NCI-H1417 treated with DMSO at 0.1 percent for 48 hours (cell line): ENCODE data around the gene CNOT4.
A peak's percentile ranks its signal among the peaks of the same experiment; 100 is the strongest.

Experiments
- DNase-seq: peaks from one replicate; lab custom pipeline; 2025; lab: John Stamatoyannopoulos, UW

Gene CNOT4, protein sequence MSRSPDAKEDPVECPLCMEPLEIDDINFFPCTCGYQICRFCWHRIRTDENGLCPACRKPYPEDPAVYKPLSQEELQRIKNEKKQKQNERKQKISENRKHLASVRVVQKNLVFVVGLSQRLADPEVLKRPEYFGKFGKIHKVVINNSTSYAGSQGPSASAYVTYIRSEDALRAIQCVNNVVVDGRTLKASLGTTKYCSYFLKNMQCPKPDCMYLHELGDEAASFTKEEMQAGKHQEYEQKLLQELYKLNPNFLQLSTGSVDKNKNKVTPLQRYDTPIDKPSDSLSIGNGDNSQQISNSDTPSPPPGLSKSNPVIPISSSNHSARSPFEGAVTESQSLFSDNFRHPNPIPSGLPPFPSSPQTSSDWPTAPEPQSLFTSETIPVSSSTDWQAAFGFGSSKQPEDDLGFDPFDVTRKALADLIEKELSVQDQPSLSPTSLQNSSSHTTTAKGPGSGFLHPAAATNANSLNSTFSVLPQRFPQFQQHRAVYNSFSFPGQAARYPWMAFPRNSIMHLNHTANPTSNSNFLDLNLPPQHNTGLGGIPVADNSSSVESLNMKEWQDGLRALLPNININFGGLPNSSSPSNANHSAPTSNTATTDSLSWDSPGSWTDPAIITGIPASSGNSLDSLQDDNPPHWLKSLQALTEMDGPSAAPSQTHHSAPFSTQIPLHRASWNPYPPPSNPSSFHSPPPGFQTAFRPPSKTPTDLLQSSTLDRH

DNA sequence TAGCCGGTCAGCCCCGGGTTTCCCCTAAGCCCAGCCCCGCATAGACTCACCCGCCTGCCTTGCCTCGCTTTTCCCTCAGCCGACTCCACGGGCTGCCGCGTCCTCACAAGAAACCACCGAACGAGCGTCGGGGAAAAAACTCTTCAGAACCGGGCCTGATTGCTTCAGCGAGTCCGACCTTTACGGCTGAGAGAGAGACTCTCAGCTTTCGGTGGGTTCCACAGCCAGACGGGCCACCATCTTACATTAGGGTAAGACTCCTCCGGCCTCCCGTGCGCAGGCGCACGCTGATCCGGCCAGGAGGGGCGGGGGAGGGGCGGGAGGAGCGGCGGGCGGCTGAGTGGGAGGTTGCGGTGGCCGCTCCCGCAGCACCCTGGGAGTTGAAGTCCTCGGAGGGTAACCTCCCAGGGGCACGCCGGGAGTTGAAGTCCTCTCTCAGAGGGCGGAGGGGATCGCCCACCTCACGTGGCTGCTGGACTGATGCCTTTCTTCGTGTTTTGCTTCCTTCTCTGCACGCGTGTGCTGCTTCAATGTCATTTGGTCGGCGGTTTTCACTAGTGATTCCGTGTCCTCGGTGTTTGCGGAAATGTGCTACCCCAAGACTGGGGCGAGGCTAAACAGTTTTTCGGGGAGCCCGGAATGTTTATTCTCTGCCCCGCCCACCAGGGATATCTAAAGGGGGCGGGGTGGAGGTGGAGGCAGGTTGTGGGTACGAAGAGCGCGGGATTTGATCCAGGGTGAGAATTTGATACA is at the start of gene CNOT4:
Gene CNOT4, minus strand, starts transcription at position 264 of the 753 bp plus-strand sequence. CDS start 71,771 bp downstream, outside the sequence.
- peak; percentile 88 for DNase-seq

DNA sequence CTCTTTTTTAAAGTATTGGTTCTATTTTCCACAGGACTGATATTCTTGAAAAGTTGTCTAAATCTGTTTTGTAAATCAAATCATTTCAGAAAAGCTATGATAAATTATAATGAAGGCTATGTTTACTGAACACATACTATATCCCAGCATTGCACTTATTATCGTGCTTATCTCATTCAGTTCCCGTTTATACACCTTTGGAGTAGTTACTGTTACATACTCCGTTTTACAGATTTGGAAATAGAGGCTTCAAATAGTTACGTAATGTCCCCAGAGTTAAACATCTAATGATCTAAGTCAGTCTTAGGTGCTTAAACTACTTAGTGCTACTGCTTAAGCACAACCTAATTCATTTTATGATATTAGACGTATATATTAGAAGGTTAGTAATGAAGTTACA is 49.0 kb upstream of the CNOT4 start:
- DNase-seq: no peak

DNA sequence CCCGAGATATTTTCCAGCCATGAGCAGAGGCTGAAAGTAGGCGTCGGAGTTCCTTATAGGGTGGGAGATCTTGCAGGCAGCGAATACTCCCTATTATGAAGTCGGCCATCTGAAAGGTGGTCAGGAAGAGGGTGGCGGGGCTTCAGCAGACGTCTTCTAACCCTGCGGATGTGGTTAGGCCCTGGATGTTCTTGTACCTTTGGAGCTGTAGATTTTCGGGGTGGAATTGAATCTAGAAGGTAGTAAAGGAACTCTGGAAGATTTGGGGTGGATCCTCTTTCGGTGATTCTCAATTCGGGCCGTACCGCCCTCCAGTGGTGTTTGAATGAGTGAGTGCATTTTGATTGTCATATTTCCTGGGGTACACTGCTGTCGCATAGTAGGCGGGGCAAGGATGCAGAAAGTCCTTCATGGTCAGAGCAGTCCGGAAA is 48.5 kb upstream of the CNOT4 start:
- DNase-seq: peak; percentile 2

DNA sequence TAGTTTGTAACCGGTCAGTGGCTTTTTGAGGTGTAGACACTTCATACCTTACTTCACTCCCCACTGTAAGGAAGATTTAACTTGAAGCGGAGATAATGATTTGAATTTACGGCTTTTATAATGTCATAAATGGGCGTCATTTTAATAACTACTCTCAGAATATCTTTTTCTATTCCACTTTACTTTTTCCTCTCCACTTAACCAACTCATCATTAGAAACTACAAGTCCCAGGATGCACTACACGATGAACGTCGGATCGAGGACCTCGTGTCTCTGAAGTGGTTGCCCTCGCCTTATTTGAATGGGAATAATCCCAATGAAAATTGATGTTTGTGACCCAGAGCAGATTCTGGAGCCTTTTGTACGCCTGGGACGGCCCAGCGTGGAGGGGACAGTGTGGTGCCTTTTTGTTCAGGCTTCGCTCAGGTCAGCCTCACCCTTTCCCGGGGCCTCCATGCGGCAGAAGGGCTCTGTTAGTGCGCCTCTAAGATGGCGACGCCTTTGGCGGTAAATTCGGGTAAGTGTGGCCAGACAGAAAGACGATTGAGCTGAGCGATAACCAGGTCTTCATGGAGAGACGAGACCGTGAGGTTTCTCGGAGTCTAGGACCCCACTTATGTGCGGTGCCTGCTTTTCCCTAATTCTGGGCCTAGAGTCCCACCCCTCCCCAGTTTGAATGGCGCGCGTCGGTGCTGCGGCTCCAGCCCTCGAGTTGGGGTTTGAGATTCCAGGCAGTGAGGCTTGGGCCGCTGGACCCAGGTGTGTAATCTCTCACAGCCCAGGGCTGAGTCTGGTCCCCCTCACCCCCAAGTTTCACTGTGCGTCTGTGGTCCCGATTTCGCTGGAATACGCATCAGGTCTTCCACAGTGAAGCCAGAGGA is 47.8 kb upstream of the CNOT4 start, which contains the start of gene NUP205:
Gene NUP205, plus strand, starts transcription at position 463 of the 882 bp plus-strand sequence. Its CDS starts 28 bp downstream, at position 491.
- DNase-seq: peak; percentile 85

DNA sequence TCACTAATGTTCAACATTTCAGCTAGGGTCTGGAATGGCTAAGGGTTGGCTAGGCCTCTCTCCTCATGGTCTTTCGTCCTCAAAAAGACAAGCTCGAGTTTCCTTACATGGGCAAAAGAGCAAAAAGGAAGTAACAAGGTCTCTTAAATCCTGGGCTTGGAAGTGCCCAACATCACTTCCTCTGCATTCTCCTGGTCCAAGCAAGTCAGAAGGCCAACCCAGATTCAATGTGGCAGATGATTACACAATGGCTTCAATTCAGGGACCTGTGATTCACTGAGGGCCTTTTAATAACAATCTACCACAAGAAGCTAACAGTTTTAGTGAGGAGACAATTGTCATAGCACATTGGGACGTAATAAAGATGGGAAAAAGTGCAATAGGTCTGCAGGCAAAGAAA is 43.4 kb upstream of the CNOT4 start:
- no peak for DNase-seq

DNA sequence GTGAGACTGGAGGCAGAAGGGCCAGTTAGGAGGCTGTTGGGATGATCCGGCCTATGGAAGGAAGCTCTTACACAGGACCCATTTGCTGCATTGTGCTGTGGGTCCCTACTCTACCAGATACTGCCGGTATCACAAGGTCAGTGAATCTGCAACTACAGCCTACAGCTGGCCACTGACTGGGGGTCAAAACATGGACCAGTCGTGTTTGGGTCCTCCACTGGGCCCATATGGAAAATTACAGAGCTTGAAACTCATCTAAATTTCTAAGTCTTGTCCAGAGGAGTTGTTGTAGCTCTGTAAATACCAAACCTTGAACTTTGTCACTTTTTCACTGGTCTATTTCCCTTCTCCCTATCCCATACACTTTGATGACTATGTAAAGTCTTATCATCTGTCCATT is 42.2 kb upstream of the CNOT4 start:
- DNase-seq: no peak

DNA sequence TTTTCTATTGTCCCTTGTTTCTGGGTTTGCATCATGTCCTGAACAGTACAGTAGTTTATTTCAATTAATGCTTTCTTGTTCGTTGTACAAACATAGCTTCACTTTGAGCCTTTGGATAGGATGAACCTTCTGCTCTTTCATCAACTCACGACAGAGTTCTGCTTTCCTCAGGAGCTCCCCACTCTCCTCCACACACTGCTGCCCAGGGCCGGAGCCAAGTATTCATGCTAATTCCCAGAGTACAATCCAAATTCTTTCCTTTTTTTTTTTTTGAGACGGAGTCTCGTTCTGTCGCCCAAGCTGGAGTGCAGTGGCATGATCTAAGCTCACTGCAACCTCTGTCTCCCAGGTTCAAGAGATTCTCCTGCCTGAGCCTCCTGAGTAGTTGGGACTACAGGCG is 40.3 kb upstream of the CNOT4 start:
- DNase-seq: no peak

DNA sequence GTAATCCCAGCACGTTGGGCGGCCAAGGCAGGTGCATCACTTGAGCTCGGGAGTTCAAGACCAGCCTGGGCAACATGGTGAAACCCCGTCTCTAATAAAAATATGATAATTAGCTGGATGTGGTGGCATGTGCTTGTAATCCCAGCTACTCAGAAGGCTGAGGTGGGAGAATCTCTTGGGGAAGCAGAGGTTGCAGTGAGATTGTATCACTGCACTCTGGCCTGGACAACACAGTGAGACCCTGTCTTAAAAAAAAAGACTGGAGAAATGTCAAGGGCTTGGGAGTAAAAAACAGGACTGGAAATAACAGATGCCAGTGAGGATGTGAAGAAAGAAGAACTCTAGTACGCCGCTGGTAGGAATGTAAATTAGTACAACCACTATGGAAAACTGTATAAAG is 31.1 kb upstream of the CNOT4 start:
- no peak for DNase-seq

DNA sequence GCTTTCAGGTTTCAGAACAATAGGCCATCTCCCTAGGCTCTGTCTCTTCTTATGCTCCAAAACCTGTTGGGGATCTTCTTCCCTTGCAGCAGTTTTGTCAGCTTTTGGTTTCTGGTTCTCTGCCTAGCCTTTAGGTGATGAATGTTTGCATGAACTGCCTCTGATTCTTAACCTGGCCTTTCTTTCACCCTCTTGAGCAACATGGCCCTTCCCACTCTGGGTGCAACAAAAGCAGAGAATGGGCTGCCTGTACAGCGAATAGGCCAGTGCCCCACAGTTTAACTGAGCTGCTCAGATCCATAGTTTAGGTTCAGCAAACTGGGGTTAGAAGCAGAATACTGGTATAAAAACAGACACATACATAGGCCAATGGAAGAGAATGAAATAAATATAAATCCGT is 29.7 kb upstream of the CNOT4 start:
- no peak for DNase-seq

DNA sequence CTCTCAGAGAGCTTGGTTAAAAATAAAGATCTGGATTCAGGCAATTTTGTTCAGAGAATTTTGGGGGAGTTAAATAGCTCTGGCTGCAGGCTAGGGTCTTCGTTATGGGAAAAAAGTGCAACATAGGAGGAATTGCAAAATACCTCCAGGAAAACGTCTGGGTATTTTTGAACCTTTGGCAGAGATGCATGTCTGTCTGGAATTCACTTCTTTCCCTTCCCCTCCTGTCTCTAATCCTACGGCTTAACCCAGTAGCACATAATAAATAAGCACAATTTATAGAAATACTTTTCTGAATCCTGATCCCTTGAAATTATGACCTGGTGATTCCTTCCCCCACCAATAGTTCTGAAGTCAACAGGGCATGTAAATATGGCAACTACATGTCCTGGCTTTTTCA is 28.5 kb upstream of the CNOT4 start:
- no peak for DNase-seq

DNA sequence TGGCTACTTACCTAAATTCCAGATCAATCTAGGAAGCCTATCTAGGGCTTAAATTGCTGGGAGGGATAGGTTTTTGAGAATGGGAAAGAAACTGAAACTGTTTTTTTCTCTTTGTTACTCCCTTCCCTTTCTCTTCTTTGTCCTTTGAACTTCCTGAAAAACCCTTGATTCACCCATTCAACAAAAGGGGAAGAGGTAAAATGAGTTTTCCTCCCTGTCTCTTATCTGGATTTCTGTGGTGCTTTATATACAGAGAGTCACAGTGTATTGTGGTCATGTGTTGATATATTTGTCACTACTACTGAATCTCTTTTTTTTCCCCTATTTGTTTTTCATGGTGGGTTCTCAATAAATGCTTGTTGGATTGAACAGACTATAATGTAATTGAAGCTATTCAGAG is 28.0 kb upstream of the CNOT4 start:
- no peak for DNase-seq

DNA sequence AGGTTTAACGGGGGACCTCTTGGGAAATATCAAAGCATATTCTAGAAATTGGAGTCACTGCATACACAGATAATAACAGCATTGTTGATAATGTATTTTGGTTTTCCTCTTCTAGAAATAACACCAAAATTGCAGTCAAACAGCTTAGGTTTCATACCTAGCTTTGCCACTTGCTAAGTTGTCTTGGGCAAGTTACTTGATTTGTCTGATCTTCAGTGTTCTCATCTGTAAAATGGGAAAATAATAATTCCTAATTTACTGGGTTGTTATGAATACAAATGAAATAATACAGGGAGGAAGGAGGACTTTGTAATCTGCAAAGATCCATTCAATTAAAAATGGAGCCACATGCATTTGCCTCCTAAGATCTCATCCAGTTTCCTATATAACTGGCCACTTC is 27.6 kb upstream of the CNOT4 start:
- no peak for DNase-seq

DNA sequence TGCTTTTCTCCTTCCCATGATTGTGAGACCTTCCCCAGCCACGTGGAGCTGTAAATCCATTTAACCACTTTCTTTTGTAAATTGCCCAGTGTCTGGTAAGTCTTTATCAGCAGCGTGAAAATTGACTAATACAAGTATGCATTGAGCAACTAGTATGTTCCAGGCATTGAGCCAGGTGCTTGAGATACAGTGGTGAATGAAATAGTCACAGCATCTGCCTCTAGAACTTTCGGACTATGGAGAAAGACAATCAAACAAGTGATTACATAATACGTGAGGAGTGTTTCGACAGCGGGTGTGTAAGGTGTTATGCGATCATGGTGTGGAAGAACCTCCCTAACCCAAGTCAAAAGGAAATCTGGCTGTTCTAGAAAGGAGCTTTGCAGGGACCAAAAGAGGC is 26.2 kb upstream of the CNOT4 start:
- DNase-seq: no peak

DNA sequence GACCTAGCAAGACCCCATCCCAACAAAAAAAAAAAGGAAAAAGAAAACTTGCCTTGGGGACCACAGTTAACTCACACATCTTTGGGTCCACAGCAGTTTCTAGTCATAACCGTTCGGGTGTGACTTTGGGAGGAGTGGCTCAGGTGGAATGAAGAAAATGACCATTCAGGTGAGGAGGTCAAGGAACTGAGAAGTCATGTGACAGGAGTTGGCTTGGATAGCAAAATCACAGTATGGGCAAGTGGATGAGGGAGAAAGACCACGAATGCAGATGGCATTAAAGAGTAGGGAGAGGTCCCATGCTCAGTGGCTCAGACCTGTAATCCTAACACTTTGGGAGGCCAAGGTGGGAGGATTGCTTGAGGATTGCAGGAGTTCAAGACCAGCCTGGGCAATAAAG is 17.1 kb upstream of the CNOT4 start:
- no peak for DNase-seq

DNA sequence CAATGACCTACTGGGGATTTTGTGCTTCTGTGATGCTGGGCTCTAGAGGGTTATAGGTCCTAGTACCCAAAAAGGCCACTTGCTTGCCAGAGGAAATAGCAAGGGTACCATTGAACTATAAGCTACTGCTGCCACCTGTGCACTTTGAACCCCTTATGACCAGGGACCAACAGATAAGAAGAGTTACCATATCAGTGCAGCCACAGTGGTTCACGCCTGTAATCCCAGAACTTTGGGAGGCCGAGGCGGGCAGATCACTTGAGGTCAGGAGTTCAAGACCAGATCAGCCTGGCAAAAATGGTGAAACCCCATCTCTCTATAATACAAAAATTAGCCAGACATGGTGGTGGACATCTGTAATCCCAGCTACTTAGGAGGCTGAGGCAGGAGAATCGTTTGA is 15.5 kb upstream of the CNOT4 start:
- no peak for DNase-seq

DNA sequence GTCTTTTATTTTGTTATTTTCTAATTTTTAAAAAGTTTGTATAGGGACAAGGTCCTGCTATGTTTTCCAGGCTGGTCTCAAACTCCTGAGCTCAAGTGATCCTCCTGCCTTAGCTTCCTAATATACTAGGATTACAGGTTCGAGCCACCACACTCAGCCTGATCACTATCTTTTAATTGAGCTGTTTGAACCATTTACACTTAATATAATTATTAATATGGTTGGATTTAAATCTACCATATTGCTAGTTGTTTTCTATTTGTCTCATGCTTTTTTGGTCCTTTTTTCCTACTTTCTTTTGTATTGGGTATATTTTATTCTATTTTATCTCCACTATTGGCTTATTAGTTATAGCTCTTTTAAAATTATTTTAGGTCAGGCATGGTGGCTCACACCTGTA is 13.2 kb upstream of the CNOT4 start:
- DNase-seq: no peak

DNA sequence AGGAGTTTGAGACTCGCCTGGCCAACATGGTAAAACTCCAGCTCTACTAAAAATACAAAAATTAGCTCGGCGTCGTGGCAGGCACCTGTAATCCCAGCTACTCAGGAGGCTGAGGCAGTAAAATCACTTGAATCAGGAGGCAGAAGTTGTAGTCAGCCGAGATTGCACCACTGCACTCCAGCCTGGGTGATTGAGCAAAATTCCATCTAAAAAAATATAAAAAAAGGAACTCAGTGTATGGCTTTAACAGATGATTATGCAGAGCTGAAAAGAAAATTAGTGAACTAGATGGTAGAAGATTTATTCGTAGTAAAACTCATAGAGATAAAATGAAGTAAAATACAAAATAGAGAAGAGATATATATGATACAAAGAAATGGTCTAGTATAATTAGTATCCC is 12.6 kb upstream of the CNOT4 start:
- DNase-seq: no peak

DNA sequence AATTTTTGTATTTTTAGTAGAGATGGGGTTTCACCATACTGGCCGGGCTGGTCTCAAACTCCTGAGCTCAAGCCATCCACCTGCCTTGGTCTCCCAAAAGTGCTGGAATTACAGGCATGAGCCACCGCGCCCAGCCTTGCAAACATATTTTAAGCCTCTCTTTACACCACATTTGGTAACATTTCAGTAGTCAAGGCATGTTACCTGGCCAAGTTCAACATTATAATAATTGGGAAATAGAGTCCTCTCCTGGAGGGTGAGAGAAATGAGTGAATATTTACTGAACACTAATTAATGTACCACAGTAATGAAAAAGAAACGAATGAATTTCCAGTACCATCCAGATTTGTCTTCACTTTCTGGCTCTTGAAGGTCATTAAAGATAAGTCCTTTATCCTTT is 10.0 kb upstream of the CNOT4 start:
- no peak for DNase-seq

DNA sequence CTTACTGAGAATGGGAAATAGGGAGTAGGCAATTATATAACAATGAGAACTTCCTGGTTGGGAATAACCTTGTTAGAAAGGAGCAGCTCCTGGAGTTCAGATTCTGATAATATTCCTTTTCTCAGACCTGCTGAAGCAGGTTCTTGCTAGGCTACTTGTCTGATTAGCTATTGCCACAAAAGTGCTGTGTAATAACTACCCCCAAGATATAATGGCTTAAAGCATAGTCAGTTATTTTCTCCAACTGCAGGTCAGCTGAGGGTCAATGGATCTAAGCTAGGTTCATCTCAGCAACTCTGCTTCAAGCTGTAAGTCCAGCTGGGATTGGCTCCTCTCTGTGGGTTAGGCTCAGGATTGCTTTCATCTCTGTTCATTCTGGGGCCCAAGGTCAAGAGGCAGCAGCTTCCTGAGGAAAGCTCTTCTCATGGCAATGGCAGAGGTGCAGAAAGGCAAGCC is 9.4 kb upstream of the CNOT4 start:
- no peak for DNase-seq

DNA sequence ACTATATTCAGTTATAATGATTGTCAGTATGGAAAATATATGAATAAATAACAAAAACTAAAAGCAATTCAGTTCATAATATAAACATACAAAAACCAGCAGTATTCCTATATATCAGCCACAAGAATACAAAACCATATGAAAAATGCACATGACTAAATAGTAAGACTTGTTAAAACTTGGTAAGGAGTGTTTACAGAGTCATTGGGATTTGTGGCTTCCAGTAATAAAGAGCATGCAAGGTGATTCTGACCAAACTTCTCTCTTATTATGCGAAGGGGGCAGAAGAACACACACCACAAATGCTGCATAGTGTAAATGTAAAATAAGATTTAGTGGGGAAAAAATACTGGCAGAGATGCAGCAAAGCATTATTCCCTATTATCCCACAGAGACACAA is 8.8 kb upstream of the CNOT4 start:
- no peak for DNase-seq

DNA sequence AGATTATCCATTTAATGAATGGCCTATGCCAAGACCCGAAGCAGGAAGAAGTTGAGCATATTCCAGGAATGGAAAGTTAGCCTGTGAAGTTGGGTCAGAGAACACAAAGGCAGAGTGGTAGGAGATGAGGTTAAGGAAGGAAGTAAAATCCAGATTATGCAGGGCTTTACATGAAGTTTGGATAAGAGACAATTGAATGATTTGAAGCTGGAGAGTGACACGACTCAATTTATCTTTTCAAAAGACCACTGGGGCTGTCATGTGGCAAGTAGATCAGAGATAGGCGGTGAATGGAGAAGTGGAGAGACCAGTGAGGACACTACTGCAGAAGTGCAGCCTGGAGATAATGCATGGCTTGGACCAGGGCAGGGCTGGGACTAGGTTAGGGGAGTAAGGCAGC is 7.2 kb upstream of the CNOT4 start:
- DNase-seq: no peak

DNA sequence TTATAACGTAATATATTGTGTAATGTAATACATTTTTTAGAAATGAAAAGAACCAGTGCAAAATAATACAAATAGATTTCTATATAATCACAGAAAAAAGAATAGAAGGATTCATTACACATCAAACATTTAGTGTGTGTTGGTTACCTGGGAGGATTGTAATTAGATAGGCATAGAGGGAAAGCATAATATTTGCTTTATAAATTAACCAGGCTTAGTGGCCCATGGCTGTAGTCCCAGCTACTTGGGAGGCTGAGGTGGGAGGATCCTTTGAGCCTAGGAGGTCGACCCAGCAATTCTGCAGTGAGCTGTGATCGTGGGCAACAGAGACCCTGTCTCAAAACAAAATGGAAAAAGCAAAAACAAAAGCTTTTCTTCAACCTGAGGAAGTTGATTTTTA is 5.0 kb upstream of the CNOT4 start:
- no peak for DNase-seq
